Upper lobe of left lung (tissue), 6 donors: ENCODE measurements around the gene ASIC1. TPM values are rescaled to one million over a fixed set of nuclear protein-coding genes. Genes with fewer than 3 reads are reported as not detected.

Experiments
- ATAC-seq, 2 donors: fragments of 200-7000 bp; cut with Tn5 transposase; one replicate each; pipeline ENCODE4 v1.9.1; 2022; ENCODE audit warnings: mild to moderate bottlenecking in 2 of 2, moderate library complexity in 2 of 2; ENCODE audit not compliant: low FRiP score in 2 of 2
- DNase-seq, 2 donors: peaks; one replicate each; pipeline ENCODE4 v3.0.0-alpha.2; 2019 to 2020
- H3K27ac ChIP-seq, 4 donors: fragments of 200-600 bp; sonication (generic); one replicate each; pipeline ENCODE4 v1.5.1; 2016 to 2019
- H3K27me3 ChIP-seq, 4 donors: fragments of 200-600 bp; sonication (generic); one replicate each; pipeline ENCODE4 v1.5.1; 2017 to 2019
- H3K36me3 ChIP-seq, 4 donors: fragments of 200-600 bp; sonication (generic); one replicate each; pipeline ENCODE4 v1.5.1; 2016 to 2019
- H3K4me1 ChIP-seq, 4 donors: fragments of 200-600 bp; sonication (generic); one replicate each; pipeline ENCODE4 v1.5.1; 2018 to 2019
- H3K4me3 ChIP-seq, 4 donors: fragments of 200-600 bp; sonication (generic); one replicate each; pipeline ENCODE4 v1.5.1; 2017 to 2019; ENCODE audit warnings: mild to moderate bottlenecking in 2 of 4, moderate library complexity in 1 of 4
- H3K9me3 ChIP-seq, 4 donors: fragments of 200-600 bp; sonication (generic); one replicate each; pipeline ENCODE4 v1.5.1; 2018 to 2019
- EP300 ChIP-seq, 4 donors: sonication (generic); formaldehyde crosslinking; IDR thresholded peaks; one replicate each; pipeline ENCODE4 v1.5.1; 2017; ENCODE audit warnings: antibody characterized with exemption in 4 of 4, control low read depth in 2 of 4
- POLR2A ChIP-seq, 4 donors: fragments of 450-650 bp; IDR thresholded peaks; one replicate each; pipeline ENCODE4 v1.5.1; 2016 to 2017; ENCODE audit warnings: antibody characterized with exemption in 4 of 4, mild to moderate bottlenecking in 2 of 4
- POLR2AphosphoS5 ChIP-seq, 2 donors: sonication (generic); formaldehyde crosslinking; IDR thresholded peaks; one replicate each; pipeline ENCODE4 v1.5.1; 2017; ENCODE audit warnings: antibody characterized with exemption in 2 of 2
- WGBS, 2 donors: methylation state at CpG; one replicate each; pipeline ENCODE4 v1.1.5; 2017 to 2018; 5-methylcytosine and 5-hydroxymethylcytosine counted together
- total RNA-seq, 6 donors: library from RNA; depleted of rRNA in 4 of 6; stranded (reverse); fragments of >200 nt in 4 of 6; gene quantifications; one replicate each; pipeline versions ENCODE4 v1.1.0 to v1.2.1, GENCODE V29; 2016 to 2021
- TF ChIP-seq, protein P1 (sequence below), 6 experiments: fragments of 450-650 bp in 4 of 6; fragments of 200-600 bp in 2 of 6; sonication (generic) in 2 of 6; IDR thresholded peaks; one replicate each; pipeline ENCODE4 v1.5.1; 2016 to 2019; ENCODE audit warnings: antibody characterized with exemption in 6 of 6
- donor health status: DM: no; HTN: no; CAD: no; lungs with moderate emphysema.
- donor health status: DM: no; HTN: yes; CAD: no; lungs with severe emphysema.

The ASIC1 gene
- total RNA-seq, 6 donors from 2014 or later = 0.15 to 2.7 (median 1.1) TPM; not detected in 2

GRCh38 chr12:50066402-50066801, 9.0 kb downstream of the ASIC1 start:
- ATAC-seq = peak in 1 of 2 donors; percentile 25
- Histone ChIP-seq H3K27me3 (no peaks in the 10 kb centered on the region), H3K4me3 (no peak overlapping the region), H3K4me1 (peaks cover 0 to 8% (median 7%) of the 10 kb centered on the region in 4 donors), H3K36me3 (no peaks in the 10 kb centered on the region), H3K27ac (no peak overlapping the region), H3K9me3 (no peaks in the 10 kb centered on the region)
- DNase-seq = no peak
- no peak for TF ChIP-seq POLR2A (IDR thresholded peaks at IDR 0.05)
- no peak for TF ChIP-seq POLR2AphosphoS5 (IDR thresholded peaks at IDR 0.05)
- TF ChIP-seq EP300 (IDR thresholded peaks at IDR 0.05) = no peak
- TF ChIP-seq, protein P1, sequence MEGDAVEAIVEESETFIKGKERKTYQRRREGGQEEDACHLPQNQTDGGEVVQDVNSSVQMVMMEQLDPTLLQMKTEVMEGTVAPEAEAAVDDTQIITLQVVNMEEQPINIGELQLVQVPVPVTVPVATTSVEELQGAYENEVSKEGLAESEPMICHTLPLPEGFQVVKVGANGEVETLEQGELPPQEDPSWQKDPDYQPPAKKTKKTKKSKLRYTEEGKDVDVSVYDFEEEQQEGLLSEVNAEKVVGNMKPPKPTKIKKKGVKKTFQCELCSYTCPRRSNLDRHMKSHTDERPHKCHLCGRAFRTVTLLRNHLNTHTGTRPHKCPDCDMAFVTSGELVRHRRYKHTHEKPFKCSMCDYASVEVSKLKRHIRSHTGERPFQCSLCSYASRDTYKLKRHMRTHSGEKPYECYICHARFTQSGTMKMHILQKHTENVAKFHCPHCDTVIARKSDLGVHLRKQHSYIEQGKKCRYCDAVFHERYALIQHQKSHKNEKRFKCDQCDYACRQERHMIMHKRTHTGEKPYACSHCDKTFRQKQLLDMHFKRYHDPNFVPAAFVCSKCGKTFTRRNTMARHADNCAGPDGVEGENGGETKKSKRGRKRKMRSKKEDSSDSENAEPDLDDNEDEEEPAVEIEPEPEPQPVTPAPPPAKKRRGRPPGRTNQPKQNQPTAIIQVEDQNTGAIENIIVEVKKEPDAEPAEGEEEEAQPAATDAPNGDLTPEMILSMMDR (IDR thresholded peaks at IDR 0.05) = no peak
- WGBS, 2 donors = 43 to 66% methylated on average over 5 of the region's 5 CpGs

GRCh38 chr12:50069069-50069468, 11.7 kb downstream of the ASIC1 start:
- Histone ChIP-seq H3K4me1 (peaks cover 0 to 8% (median 7%) of the 10 kb centered on the region in 4 donors), H3K9me3 (no peaks in the 10 kb centered on the region), H3K27ac (no peak overlapping the region), H3K27me3 (no peaks in the 10 kb centered on the region), H3K4me3 (no peak overlapping the region), H3K36me3 (no peaks in the 10 kb centered on the region)
- ATAC-seq (no peak), DNase-seq (no peak)
- 91% methylated on average over 5 of the region's 5 CpGs for WGBS, 2 donors
- TF ChIP-seq EP300 (IDR thresholded peaks at IDR 0.05) (no peak), POLR2A (IDR thresholded peaks at IDR 0.05) (no peak), POLR2AphosphoS5 (IDR thresholded peaks at IDR 0.05) (no peak)
- TF ChIP-seq, protein P1 (IDR thresholded peaks at IDR 0.05) = no peak

DNA sequence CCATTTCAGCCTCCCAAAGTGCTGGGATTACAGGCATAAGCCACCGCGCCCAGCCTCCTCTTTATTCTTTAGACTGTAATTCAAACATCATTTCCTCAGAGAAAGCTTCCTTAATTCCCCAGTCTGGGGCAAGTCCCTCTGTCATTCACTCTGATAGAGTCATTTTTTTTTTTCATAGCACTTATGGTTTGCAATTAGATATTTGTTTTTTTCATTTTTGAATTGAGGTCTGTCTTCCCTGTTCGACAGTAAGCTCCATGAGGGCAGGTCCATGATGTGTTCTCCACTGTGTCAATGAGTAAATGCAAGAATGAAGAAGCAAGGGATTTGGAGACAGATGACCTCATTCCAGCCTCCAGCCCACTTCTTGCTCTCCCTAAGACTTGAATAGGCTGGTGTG, 12.1 kb downstream of the ASIC1 start:
- 87 to 93% methylated on average over 3 of the region's 3 CpGs for WGBS, 2 donors
- no peak for ATAC-seq
- H3K9me3 ChIP-seq = no peaks in the 10 kb centered on the region
- peaks cover 0 to 8% (median 7%) of the 10 kb centered on the region in 4 donors for H3K4me1 ChIP-seq
- H3K36me3 ChIP-seq = no peaks in the 10 kb centered on the region
- H3K4me3 ChIP-seq = no peak overlapping the region
- no peaks in the 10 kb centered on the region for H3K27me3 ChIP-seq
- H3K27ac ChIP-seq = no peak overlapping the region
- no peak for DNase-seq
- no peak for TF ChIP-seq POLR2AphosphoS5 (IDR thresholded peaks at IDR 0.05)
- no peak for TF ChIP-seq POLR2A (IDR thresholded peaks at IDR 0.05)
- TF ChIP-seq, protein P1 (IDR thresholded peaks at IDR 0.05) = no peak
- no peak for TF ChIP-seq EP300 (IDR thresholded peaks at IDR 0.05)

GRCh38 chr12:50070314-50071060, 13.1 kb downstream of the ASIC1 start:
- H3K9me3 ChIP-seq = no peaks in the 10 kb centered on the region
- 37 to 39% methylated on average over 9 of the region's 9 CpGs for WGBS, 2 donors
- no peaks in the 10 kb centered on the region for H3K27me3 ChIP-seq
- H3K27ac ChIP-seq = peak overlapping the region in 1 of 4 donors; percentile 23
- DNase-seq = peak in 1 of 2 donors; percentile 84
- peak; percentile 86 to 90 for ATAC-seq
- TF ChIP-seq, protein P1 (IDR thresholded peaks at IDR 0.05) = peak; percentile 87 to 97 (median 94)
- TF ChIP-seq POLR2AphosphoS5 (IDR thresholded peaks at IDR 0.05) (no peak), EP300 (IDR thresholded peaks at IDR 0.05) (no peak)
- no peak overlapping the region for H3K4me3 ChIP-seq
- peaks cover 0 to 13% (median 9%) of the 10 kb centered on the region in 4 donors for H3K4me1 ChIP-seq
- H3K36me3 ChIP-seq = no peaks in the 10 kb centered on the region
